Mesendoderm (in vitro differentiated cells): ENCODE measurements around the gene CFAP91. TPM values are rescaled to one million over a fixed set of nuclear protein-coding genes. Genes with fewer than 3 reads are reported as not detected.

ENCODE experiments used
- DNase-seq: peaks from one replicate; pipeline ENCODE4 v3.0.0; 2013
- H2AK5ac ChIP-seq: 2 replicates; pipeline ENCODE4 v1.6.1; 2013; ENCODE audit warnings: low read length, inconsistent platforms
- H2BK120ac ChIP-seq: 2 replicates; pipeline ENCODE4 v1.6.1; 2013; ENCODE audit warnings: low read depth, mild to moderate bottlenecking, low read length, moderate library complexity, mixed read lengths
- H2BK15ac ChIP-seq: replicated peaks from 2 replicates; pipeline ENCODE4 v1.6.1; 2013; ENCODE audit warnings: low read depth, mild to moderate bottlenecking, moderate library complexity
- H2BK5ac ChIP-seq: 2 replicates; pipeline ENCODE4 v1.6.1; 2013; ENCODE audit warnings: low read length, inconsistent platforms
- H3K18ac ChIP-seq: 2 replicates; pipeline ENCODE4 v1.6.1; 2013; ENCODE audit warnings: mild to moderate bottlenecking, low read length, mixed read lengths
- H3K23ac ChIP-seq: one replicate; pipeline ENCODE4 v1.6.1; 2013; ENCODE audit warnings: low read length
- H3K27ac ChIP-seq: 2 replicates; pipeline ENCODE4 v1.5.1; 2013; ENCODE audit warnings: low read depth, mild to moderate bottlenecking, inconsistent platforms, low read length, moderate library complexity
- H3K27me3 ChIP-seq: 2 replicates; pipeline ENCODE4 v1.6.1; 2013; ENCODE audit warnings: low read length, control low read depth, mild to moderate bottlenecking, inconsistent platforms; ENCODE audit not compliant: insufficient read depth, poor library complexity
- H3K36me3 ChIP-seq: 2 replicates; pipeline ENCODE4 v1.6.1; 2013; ENCODE audit warnings: low read length, inconsistent platforms; ENCODE audit not compliant: control insufficient read depth, insufficient read depth
- H3K4ac ChIP-seq: one replicate; pipeline ENCODE4 v1.6.1; 2013; ENCODE audit warnings: low read depth, mild to moderate bottlenecking, low read length, moderate library complexity
- H3K4me1 ChIP-seq: 2 replicates; pipeline ENCODE4 v1.6.1; 2013; ENCODE audit warnings: low read depth, low read length, inconsistent platforms; ENCODE audit not compliant: control insufficient read depth
- H3K4me2 ChIP-seq: 2 replicates; pipeline ENCODE4 v1.6.1; 2013; ENCODE audit warnings: low read length
- H3K4me3 ChIP-seq: 2 replicates; pipeline ENCODE4 v1.5.1; 2013; ENCODE audit warnings: mild to moderate bottlenecking, low read length
- H3K56ac ChIP-seq: one replicate; pipeline ENCODE4 v1.6.1; 2013; ENCODE audit warnings: low read length
- H3K79me1 ChIP-seq: 2 replicates; pipeline ENCODE4 v1.6.1; 2013; ENCODE audit warnings: low read length, inconsistent platforms
- H3K79me2 ChIP-seq: 2 replicates; pipeline ENCODE4 v1.6.1; 2013; ENCODE audit warnings: mild to moderate bottlenecking, low read length; ENCODE audit not compliant: control insufficient read depth, insufficient read depth
- H3K9ac ChIP-seq: 2 replicates; pipeline ENCODE4 v1.6.1; 2013; ENCODE audit warnings: low read length, inconsistent platforms
- H4K5ac ChIP-seq: one replicate; pipeline ENCODE4 v1.6.1; 2013; ENCODE audit warnings: low read length
- H4K8ac ChIP-seq: one replicate; pipeline ENCODE4 v1.6.1; 2013; ENCODE audit warnings: low read depth, mild to moderate bottlenecking, control low read depth, low read length, moderate library complexity
- WGBS: extraction: QIAGEN DNeasy Blood & Tissue Kit; methylation state at CpG from one replicate; pipeline ENCODE4 v1.1.7; 2013; ENCODE audit warnings: low lambda C conversion rate, missing lambda C conversion rate; ENCODE audit not compliant: insufficient coverage; ENCODE audit errors: extremely low coverage; 5-methylcytosine and 5-hydroxymethylcytosine counted together
- polyA plus RNA-seq, 2 experiments: library from polyadenylated mRNA; stranded (reverse); fragments of 200-250 nt; gene quantifications; one replicate each; pipeline ENCODE4 v1.2.3, GENCODE V29; 2013

The CFAP91 gene
- polyA plus RNA-seq (2013, experiment 1 of 2) = 0.88 TPM
- 0.67 TPM for polyA plus RNA-seq (2013, experiment 2 of 2)

DNA sequence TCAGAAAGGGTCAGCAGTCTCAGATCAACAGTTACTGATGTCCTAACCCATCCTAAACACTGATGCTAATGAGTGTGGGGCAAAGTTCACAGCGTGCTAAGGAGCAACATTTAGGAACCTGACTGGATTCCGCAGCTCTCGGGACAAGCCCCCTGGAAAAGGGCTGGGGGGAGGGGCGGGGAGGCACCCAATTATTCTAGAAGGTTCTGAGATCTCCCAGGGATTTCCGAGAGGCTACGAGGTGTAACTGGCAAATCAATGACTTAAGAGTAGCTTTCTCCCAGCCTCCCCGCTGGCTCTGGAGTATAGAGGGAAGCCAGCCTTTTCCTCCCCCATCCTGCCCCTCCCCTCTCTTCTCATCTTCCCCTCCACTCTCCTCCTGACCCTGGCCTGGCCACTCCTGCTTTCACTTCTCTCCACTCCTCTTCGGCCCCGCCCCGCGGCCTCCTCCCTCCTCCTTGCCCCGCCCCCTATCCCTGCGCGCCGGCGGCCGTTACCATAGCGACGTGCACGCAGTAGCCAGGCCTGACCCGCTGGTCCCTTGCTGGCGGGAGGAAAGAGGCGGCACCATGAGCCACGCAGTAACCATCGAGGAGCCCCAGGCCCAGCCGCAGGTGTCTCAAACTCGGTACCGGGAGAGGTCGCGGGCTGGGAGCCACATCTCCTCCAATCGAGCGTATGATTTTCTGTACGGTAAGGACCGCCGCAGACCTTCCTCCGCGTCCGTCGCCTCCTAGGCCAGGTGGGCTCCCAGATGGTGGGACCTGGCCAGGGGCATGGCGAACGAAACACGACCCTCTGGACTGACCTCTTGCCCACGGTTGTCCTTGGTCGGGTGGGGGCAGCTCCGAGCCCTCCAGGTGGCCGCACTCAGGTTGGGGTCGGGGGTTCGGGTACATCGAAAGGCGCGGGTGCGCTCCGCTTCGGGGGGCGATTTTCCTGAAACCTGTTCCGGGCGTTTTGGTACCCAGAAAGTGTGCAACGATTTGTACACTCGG, at the start of gene CFAP91:
Gene CFAP91 (plus strand): TSS at position 493 of the 998 bp plus-strand sequence. CDS start 77 bp downstream, at position 570.
- Histone ChIP-seq H3K27ac (no peak within 1 kb of the TSS), H3K4ac (no peak within 1 kb of the TSS), H3K27me3 (peaks cover 6% of the 10 kb centered on the region), H2AK5ac (no peak within 1 kb of the TSS), H3K79me1 (no peaks in the 10 kb centered on the region), H4K5ac (no peak within 1 kb of the TSS), H3K4me3 (peak within 1 kb of the TSS; percentile 2), H3K36me3 (no peaks in the 10 kb centered on the region), H4K8ac (no peak within 1 kb of the TSS), H3K23ac (no peak within 1 kb of the TSS), H3K79me2 (no peaks in the 10 kb centered on the region), H3K4me2 (peak within 1 kb of the TSS; percentile 35), H3K4me1 (peaks cover 2% of the 10 kb centered on the region), H3K9ac (peak within 1 kb of the TSS; percentile 36), H2BK15ac (no peak within 1 kb of the TSS), H3K18ac (peak within 1 kb of the TSS; percentile 39), H2BK5ac (no peak within 1 kb of the TSS), H3K56ac (peak within 1 kb of the TSS; percentile 63), H2BK120ac (peak within 1 kb of the TSS; percentile 78)
- no CpG with 5 or more reads among the region's 59 CpGs for WGBS
- DNase-seq = peak; percentile 98

GRCh38 chr3:119653876-119654275, 48.9 kb upstream of the CFAP91 start:
- Histone ChIP-seq H3K9ac (no peak overlapping the region), H3K4me2 (no peak overlapping the region), H3K79me2 (no peaks in the 10 kb centered on the region), H2BK5ac (no peak overlapping the region), H4K8ac (no peak overlapping the region), H3K4me1 (no peaks in the 10 kb centered on the region), H3K27me3 (no peaks in the 10 kb centered on the region), H3K36me3 (no peaks in the 10 kb centered on the region), H2BK15ac (no peak overlapping the region), H3K27ac (no peak overlapping the region), H2AK5ac (no peak overlapping the region), H4K5ac (no peak overlapping the region), H2BK120ac (no peak overlapping the region), H3K23ac (no peak overlapping the region), H3K4ac (no peak overlapping the region), H3K18ac (no peak overlapping the region), H3K4me3 (no peak overlapping the region), H3K56ac (no peak overlapping the region), H3K79me1 (no peaks in the 10 kb centered on the region)
- DNase-seq = no peak
- no CpG with 5 or more reads among the region's 2 CpGs for WGBS

- Histone ChIP-seq H4K5ac (no peak overlapping the region), H2BK15ac (no peak overlapping the region), H2BK5ac (no peak overlapping the region), H3K79me1 (no peaks in the 10 kb centered on the region), H2AK5ac (no peak overlapping the region), H3K4me3 (no peak overlapping the region), H3K4me2 (no peak overlapping the region), H4K8ac (no peak overlapping the region), H3K4me1 (no peaks in the 10 kb centered on the region), H3K9ac (no peak overlapping the region), H3K4ac (no peak overlapping the region), H3K23ac (no peak overlapping the region), H3K27me3 (no peaks in the 10 kb centered on the region), H3K18ac (no peak overlapping the region), H3K36me3 (no peaks in the 10 kb centered on the region), H3K79me2 (no peaks in the 10 kb centered on the region), H2BK120ac (no peak overlapping the region), H3K56ac (no peak overlapping the region), H3K27ac (no peak overlapping the region)
- DNase-seq = no peak
- 100% methylated on average over 2 of the region's 4 CpGs for WGBS
These were observed 44.7 kb upstream of the CFAP91 start for GRCh38 chr3:119657887-119658702.

DNA sequence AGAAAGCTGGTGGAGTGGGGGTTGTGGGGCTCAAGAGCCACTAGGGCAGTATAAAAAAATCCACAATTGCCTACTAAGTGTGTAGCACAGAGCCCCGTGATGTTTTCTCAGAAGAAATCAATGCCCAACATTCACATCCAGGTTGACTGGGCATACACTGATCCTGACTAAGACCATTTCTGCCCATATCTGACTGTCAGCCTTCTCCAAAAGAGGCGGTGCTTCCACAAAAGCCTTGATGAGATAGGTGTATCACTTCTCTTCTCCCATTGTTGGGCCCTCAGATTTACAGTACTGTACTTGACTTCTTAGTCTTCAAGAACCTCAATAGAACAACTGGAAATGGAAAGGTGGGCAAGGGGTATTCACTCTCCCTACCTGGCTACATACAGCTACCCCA, 43.8 kb upstream of the CFAP91 start:
- Histone ChIP-seq H3K9ac (no peak overlapping the region), H2BK15ac (no peak overlapping the region), H2BK120ac (no peak overlapping the region), H3K23ac (no peak overlapping the region), H3K4me3 (no peak overlapping the region), H3K36me3 (no peaks in the 10 kb centered on the region), H3K4me2 (no peak overlapping the region), H2BK5ac (no peak overlapping the region), H4K5ac (no peak overlapping the region), H3K79me1 (no peaks in the 10 kb centered on the region), H3K56ac (no peak overlapping the region), H3K4ac (no peak overlapping the region), H3K4me1 (no peaks in the 10 kb centered on the region), H3K18ac (no peak overlapping the region), H3K27me3 (no peaks in the 10 kb centered on the region), H3K27ac (no peak overlapping the region), H3K79me2 (no peaks in the 10 kb centered on the region), H2AK5ac (no peak overlapping the region), H4K8ac (no peak overlapping the region)
- DNase-seq = no peak
- WGBS = no CpG with 5 or more reads among the region's 2 CpGs

DNA sequence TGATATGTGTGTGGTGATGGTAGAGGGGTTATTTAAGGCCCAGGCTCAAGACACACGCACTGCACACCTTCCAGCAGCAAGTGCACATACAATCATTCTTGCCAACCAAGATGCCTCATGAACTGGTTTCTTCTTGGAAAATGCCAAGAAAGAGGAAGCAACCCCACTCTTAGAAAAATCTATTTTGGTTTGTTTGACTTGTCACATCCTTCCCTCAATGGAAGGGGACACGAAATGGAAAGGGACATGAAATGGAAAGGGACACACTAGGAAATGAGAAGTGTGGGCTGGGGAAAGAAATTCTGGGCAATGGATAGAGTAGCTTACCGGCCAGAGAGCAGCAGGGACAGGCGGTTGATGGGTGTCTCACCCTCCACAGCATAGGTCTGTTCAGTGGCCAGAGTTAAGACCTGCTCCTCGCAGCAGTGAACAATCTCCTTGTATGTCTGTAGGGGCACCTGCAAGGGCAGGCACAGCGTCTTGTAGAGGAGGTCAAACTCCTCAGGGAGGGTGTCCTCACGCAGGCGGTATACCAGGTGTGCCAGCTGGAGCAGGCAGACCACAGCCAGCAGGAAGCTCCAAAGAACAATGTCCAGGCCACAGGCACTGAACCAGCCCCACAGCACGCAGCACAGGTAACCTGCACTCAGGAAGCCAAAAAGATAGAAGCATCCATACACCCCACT, 43.1 kb upstream of the CFAP91 start:
- Histone ChIP-seq H3K79me1 (no peaks in the 10 kb centered on the region), H3K18ac (no peak overlapping the region), H4K5ac (no peak overlapping the region), H3K4me3 (no peak overlapping the region), H2BK15ac (no peak overlapping the region), H3K79me2 (no peaks in the 10 kb centered on the region), H3K27ac (no peak overlapping the region), H3K23ac (no peak overlapping the region), H2AK5ac (no peak overlapping the region), H3K56ac (no peak overlapping the region), H3K4me2 (no peak overlapping the region), H3K4ac (no peak overlapping the region), H2BK5ac (no peak overlapping the region), H3K4me1 (no peaks in the 10 kb centered on the region), H4K8ac (no peak overlapping the region), H3K9ac (no peak overlapping the region), H3K27me3 (no peaks in the 10 kb centered on the region), H3K36me3 (no peaks in the 10 kb centered on the region), H2BK120ac (no peak overlapping the region)
- no peak for DNase-seq
- WGBS = no CpG with 5 or more reads among the region's 9 CpGs
